Liver (tissue), 9 donors: ENCODE measurements around the gene TOP2A. TPM values are rescaled to one million over a fixed set of nuclear protein-coding genes. Genes with fewer than 3 reads are reported as not detected.

Experiments
- DNase-seq: peaks from one replicate; pipeline ENCODE4 v3.0.0-alpha.2; 2017; ENCODE audit warnings: low spot score
- H3K27ac ChIP-seq, 2 donors: one replicate each; pipeline ENCODE4 v1.7.0; 2013; ENCODE audit warnings: inconsistent platforms in 2 of 2, low read length in 2 of 2, control low read depth in 1 of 2, low read depth in 1 of 2, mild to moderate bottlenecking in 1 of 2
- H3K27me3 ChIP-seq, 4 donors: one replicate each; pipeline versions ENCODE4 v1.6.1 to v1.7.0; 2013; ENCODE audit warnings: low read length in 3 of 4, inconsistent platforms in 1 of 4, mild to moderate bottlenecking in 1 of 4, moderate library complexity in 1 of 4; ENCODE audit not compliant: control insufficient read depth in 4 of 4, insufficient read depth in 4 of 4
- H3K36me3 ChIP-seq, 4 donors: one replicate each; pipeline versions ENCODE4 v1.6.1 to v1.7.0; 2013; ENCODE audit warnings: low read length in 3 of 4, mild to moderate bottlenecking in 3 of 4, low read depth in 1 of 4, moderate library complexity in 1 of 4; ENCODE audit not compliant: control insufficient read depth in 4 of 4, insufficient read depth in 3 of 4
- H3K4me1 ChIP-seq, 4 donors: one replicate each; pipeline versions ENCODE4 v1.6.1 to v1.7.0; 2013; ENCODE audit warnings: low read length in 3 of 4, mild to moderate bottlenecking in 3 of 4, moderate library complexity in 1 of 4; ENCODE audit not compliant: control insufficient read depth in 4 of 4, insufficient read depth in 4 of 4
- H3K4me3 ChIP-seq, 3 donors: one replicate each; pipeline versions ENCODE4 v1.6.1 to v1.7.0; 2013; ENCODE audit warnings: low read length in 3 of 3, control low read depth in 1 of 3, low read depth in 1 of 3, mild to moderate bottlenecking in 1 of 3
- H3K9ac ChIP-seq, 2 donors: one replicate each; pipeline ENCODE4 v1.7.0; 2013; ENCODE audit warnings: low read length in 2 of 2, mild to moderate bottlenecking in 2 of 2, moderate library complexity in 2 of 2, control low read depth in 1 of 2, low read depth in 1 of 2
- H3K9me3 ChIP-seq, 4 donors: one replicate each; pipeline versions ENCODE4 v1.6.1 to v1.7.0; 2013; ENCODE audit warnings: low read length in 3 of 4; ENCODE audit not compliant: control insufficient read depth in 4 of 4
- CTCF ChIP-seq: fragments of 150-350 bp; IDR thresholded peaks from 2 replicates; pipeline ENCODE4 v1.5.1; 2017; ENCODE audit warnings: improper control_type of control experiment, low read depth, low read length; ENCODE audit not compliant: missing input control
- EGR1 ChIP-seq, 2 donors: IDR thresholded peaks; 2 replicates each; pipeline ENCODE4 v1.6.1; 2016 to 2018; ENCODE audit warnings: antibody characterized with exemption in 2 of 2, low read depth in 2 of 2
- FOXA2 ChIP-seq: IDR thresholded peaks from 2 replicates; pipeline ENCODE4 v1.6.1; 2016; ENCODE audit warnings: antibody characterized with exemption
- GABPA ChIP-seq, 2 donors: IDR thresholded peaks in 1 of 2; conservative IDR thresholded peaks in 1 of 2; 2 replicates each; pipeline ENCODE4 v1.6.1; 2016; ENCODE audit warnings: antibody characterized with exemption in 2 of 2, mild to moderate bottlenecking in 1 of 2, moderate library complexity in 1 of 2
- HNF4A ChIP-seq, 2 donors: conservative IDR thresholded peaks; 2 replicates each; pipeline ENCODE4 v1.6.1; 2016; ENCODE audit warnings: antibody characterized with exemption in 2 of 2, mild to moderate bottlenecking in 2 of 2
- JUND ChIP-seq, 2 donors: IDR thresholded peaks; 2 replicates each; pipeline ENCODE4 v1.6.1; 2016; ENCODE audit warnings: antibody characterized with exemption in 2 of 2
- NR2F2 ChIP-seq: IDR thresholded peaks from 2 replicates; pipeline ENCODE4 v1.6.1; 2016; ENCODE audit warnings: antibody characterized with exemption
- RAD21 ChIP-seq, 2 donors: IDR thresholded peaks; 2 replicates each; pipeline ENCODE4 v1.6.1; 2016; ENCODE audit warnings: antibody characterized with exemption in 2 of 2, mild to moderate bottlenecking in 2 of 2
- RXRA ChIP-seq, 2 donors: IDR thresholded peaks; 2 replicates each; pipeline ENCODE4 v1.6.1; 2017 to 2018; ENCODE audit warnings: antibody characterized with exemption in 2 of 2, mild to moderate bottlenecking in 1 of 2
- SP1 ChIP-seq: IDR thresholded peaks from 2 replicates; pipeline ENCODE4 v1.6.1; 2018; ENCODE audit warnings: antibody characterized with exemption, mild to moderate bottlenecking
- TAF1 ChIP-seq: conservative IDR thresholded peaks from 2 replicates; pipeline ENCODE4 v1.6.1; 2016; ENCODE audit warnings: antibody characterized with exemption, mild to moderate bottlenecking
- YY1 ChIP-seq: IDR thresholded peaks from 2 replicates; pipeline ENCODE4 v1.6.1; 2016; ENCODE audit warnings: antibody characterized with exemption, mild to moderate bottlenecking
- WGBS: extraction: QIAGEN DNeasy Blood & Tissue Kit; methylation state at CpG from one replicate; pipeline ENCODE4 v1.1.7; 2013; 5-methylcytosine and 5-hydroxymethylcytosine counted together
- polyA plus RNA-seq, 2 donors: library from polyadenylated mRNA; stranded (reverse) in 1 of 2; unstranded in 1 of 2; fragments of 200-250 nt in 1 of 2; fragments of >200 nt in 1 of 2; fragmentation: Nextera tagmentation in 1 of 2; extraction: Ambion mirVana in 1 of 2; gene quantifications; one replicate each; pipeline versions ENCODE4 v1.2.1 to v1.2.3, GENCODE V29; 2013 to 2015
- total RNA-seq, 2 donors: library from RNA; depleted of rRNA; stranded (reverse); fragments of >200 nt; gene quantifications; one replicate each; pipeline ENCODE4 v1.2.3, GENCODE V29; 2014
- TF ChIP-seq, protein P1 (sequence below): IDR thresholded peaks from 2 replicates; pipeline ENCODE4 v1.6.1; 2016; ENCODE audit warnings: antibody characterized with exemption
- TF ChIP-seq, protein P2 (sequence below): IDR thresholded peaks from 2 replicates; pipeline ENCODE4 v1.6.1; 2016; ENCODE audit warnings: antibody characterized with exemption
- donor health status: healthy.
- donor health status: healthy.
- donor health status: healthy.
- donor health status: healthy.
- donor health status: healthy.

Gene TOP2A
- total and polyA plus RNA-seq, 4 donors: 0.08 to 102 (median 3.6) TPM

DNA sequence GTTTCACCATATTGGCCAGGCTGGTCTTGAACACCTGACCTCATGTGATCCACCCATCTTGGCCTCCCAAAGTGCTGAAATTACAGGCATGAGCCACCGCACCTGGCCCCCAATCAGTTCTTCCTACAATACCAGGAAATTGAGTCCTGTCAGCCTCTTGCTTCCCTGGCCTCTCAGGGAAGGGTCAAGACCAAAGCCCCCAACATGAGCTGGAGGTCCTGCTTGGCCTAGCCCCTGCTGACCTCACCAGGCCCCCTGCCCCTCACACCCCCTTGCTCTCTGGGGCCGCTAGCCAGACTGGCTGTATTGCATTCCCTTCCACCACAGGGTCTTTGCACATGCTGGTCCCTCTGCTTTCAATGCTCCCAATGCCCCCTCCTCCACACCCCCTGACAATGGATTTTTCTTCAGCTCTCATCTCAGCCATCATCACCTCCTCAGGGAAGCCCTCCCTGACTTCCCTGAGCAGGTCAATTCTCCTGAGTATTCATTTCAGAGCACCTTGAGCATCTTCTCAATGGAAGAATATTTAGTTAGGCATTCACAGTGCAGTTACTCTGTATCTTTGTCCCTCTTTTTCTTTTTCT lies 49.7 kb upstream of the TOP2A start:
- Histone ChIP-seq H3K36me3 (no peaks in the 10 kb centered on the region), H3K9ac (no peak overlapping the region), H3K4me1 (peaks cover 0 to 14% (median 8%) of the 10 kb centered on the region in 4 donors), H3K9me3 (no peaks in the 10 kb centered on the region), H3K27ac (no peak overlapping the region), H3K27me3 (no peaks in the 10 kb centered on the region), H3K4me3 (no peak overlapping the region)
- no peak for TF ChIP-seq EGR1 (IDR thresholded peaks at IDR 0.05; ENCODE audit: low read depth in 2 of 2)
- no peak for DNase-seq
- 94% methylated on average over 2 of the region's 2 CpGs for WGBS

DNA sequence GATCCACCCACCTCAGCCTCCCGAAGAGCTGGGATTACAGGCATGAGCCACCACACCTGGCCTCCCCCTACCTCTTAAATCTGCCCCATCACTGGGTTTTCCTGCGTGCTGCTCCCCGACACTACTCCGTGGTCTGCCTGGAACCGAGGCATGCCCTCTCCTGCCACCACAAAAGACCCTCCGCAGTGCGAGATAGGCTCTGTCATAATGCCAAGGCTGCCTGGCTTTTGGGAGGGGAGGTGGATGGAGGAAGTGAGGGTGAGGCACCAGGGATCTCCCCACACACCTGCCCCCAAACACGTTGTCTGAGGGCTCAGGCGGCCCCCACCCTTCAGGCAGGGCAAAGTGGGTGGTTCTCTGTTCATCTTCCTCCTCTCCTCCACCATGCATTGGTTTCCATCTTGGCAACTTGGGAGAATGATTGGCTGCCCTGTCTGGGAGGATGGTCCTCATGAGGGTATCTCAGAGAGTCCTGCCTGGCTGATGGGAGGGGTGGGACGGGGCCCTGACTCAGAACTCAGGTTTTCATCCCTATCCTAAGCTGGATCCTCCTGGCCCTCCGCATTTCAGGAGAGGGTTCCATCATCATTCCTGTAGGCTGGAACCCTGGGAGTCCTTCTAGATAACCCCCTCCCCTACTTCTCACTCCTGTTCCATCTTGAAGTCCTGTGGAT lies 48.7 kb upstream of the TOP2A start:
- no peak overlapping the region for H3K9ac ChIP-seq
- H3K27ac ChIP-seq: no peak overlapping the region
- no peak for TF ChIP-seq RXRA (IDR thresholded peaks at IDR 0.05)
- TF ChIP-seq TAF1: no peak
- TF ChIP-seq HNF4A (conservative IDR thresholded peaks at IDR 0.05): no peak
- TF ChIP-seq JUND (IDR thresholded peaks at IDR 0.05): no peak
- TF ChIP-seq, protein P1, sequence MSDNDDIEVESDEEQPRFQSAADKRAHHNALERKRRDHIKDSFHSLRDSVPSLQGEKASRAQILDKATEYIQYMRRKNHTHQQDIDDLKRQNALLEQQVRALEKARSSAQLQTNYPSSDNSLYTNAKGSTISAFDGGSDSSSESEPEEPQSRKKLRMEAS: no peak
- TF ChIP-seq SP1: no peak
- no peak for TF ChIP-seq GABPA (IDR thresholded peaks at IDR 0.05 in 1 of 2, conservative IDR thresholded peaks at IDR 0.05 in 1 of 2)
- TF ChIP-seq FOXA2: no peak
- no peaks in the 10 kb centered on the region for H3K9me3 ChIP-seq
- peaks cover 0 to 23% (median 13%) of the 10 kb centered on the region in 4 donors for H3K4me1 ChIP-seq
- no peaks in the 10 kb centered on the region for H3K36me3 ChIP-seq
- H3K27me3 ChIP-seq: no peaks in the 10 kb centered on the region
- WGBS: 86% methylated on average over 11 of the region's 11 CpGs
- no peak overlapping the region for H3K4me3 ChIP-seq
- DNase-seq: no peak

DNA sequence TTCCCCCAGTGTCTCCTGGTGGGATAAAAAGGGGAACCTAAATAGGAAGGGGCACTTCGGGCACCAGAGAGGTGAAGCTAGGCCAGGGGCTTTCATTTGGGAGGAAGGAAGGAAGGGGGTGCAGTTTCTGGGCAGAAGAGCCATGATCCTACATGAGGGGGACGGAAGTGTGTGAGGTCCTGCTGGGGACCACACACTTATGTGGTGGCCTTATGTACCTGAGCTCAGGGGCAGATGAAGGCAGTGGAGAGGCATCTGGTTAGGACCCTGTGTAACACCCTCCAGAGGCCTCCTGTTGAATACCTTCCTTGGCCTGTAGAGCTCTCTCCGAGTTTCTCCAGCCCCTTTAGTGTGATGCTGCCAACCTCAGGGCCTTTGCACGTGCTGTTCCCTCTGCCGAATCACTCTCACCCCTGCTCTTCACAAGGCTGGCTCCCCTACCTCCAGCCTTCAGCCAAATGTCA lies 46.7 kb upstream of the TOP2A start:
- Histone ChIP-seq H3K9me3 (no peaks in the 10 kb centered on the region), H3K27me3 (no peaks in the 10 kb centered on the region), H3K9ac (no peak overlapping the region), H3K36me3 (no peaks in the 10 kb centered on the region), H3K4me1 (peaks cover 0 to 34% (median 29%) of the 10 kb centered on the region in 4 donors), H3K4me3 (no peak overlapping the region), H3K27ac (no peak overlapping the region)
- no peak for DNase-seq
- 82% methylated on average over 5 of the region's 5 CpGs for WGBS
- peak in 1 of 2 donors; percentile 50 for TF ChIP-seq JUND (IDR thresholded peaks at IDR 0.05)
- TF ChIP-seq EGR1 (IDR thresholded peaks at IDR 0.05; ENCODE audit: low read depth in 2 of 2): no peak
- peak in 1 of 2 donors; percentile 1 for TF ChIP-seq RAD21 (IDR thresholded peaks at IDR 0.05)

GRCh38 chr17:40463122-40463550 lies 45.4 kb upstream of the TOP2A start:
- no peak for DNase-seq
- Histone ChIP-seq H3K9ac (no peak overlapping the region), H3K27ac (peak overlapping the region; percentile 57 to 60), H3K36me3 (no peaks in the 10 kb centered on the region), H3K4me3 (no peak overlapping the region), H3K9me3 (no peaks in the 10 kb centered on the region), H3K4me1 (peaks cover 0 to 47% (median 42%) of the 10 kb centered on the region in 4 donors), H3K27me3 (no peaks in the 10 kb centered on the region)
- TF ChIP-seq NR2F2 (peak; percentile 40), SP1 (peak; percentile 6), CTCF (no peak), JUND (IDR thresholded peaks at IDR 0.05) (peak in 1 of 2 donors; percentile 62), HNF4A (conservative IDR thresholded peaks at IDR 0.05) (peak; percentile 65 to 70), RXRA (IDR thresholded peaks at IDR 0.05) (peak; percentile 90 to 91), RAD21 (IDR thresholded peaks at IDR 0.05) (peak in 1 of 2 donors; percentile 17), YY1 (no peak)
- TF ChIP-seq, protein P2, sequence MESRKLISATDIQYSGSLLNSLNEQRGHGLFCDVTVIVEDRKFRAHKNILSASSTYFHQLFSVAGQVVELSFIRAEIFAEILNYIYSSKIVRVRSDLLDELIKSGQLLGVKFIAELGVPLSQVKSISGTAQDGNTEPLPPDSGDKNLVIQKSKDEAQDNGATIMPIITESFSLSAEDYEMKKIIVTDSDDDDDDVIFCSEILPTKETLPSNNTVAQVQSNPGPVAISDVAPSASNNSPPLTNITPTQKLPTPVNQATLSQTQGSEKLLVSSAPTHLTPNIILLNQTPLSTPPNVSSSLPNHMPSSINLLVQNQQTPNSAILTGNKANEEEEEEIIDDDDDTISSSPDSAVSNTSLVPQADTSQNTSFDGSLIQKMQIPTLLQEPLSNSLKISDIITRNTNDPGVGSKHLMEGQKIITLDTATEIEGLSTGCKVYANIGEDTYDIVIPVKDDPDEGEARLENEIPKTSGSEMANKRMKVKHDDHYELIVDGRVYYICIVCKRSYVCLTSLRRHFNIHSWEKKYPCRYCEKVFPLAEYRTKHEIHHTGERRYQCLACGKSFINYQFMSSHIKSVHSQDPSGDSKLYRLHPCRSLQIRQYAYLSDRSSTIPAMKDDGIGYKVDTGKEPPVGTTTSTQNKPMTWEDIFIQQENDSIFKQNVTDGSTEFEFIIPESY: no peak
- 41% methylated on average over 11 of the region's 11 CpGs for WGBS
